Loucy (cell line): ENCODE data around the gene SDK1.

ENCODE experiments used
- H2AFZ ChIP-seq: fragments of 200-600 bp; sonication (generic); 2 replicates; pipeline ENCODE4 v1.6.0; 2016; ENCODE audit warnings: antibody characterized with exemption, mild to moderate bottlenecking, low read length, moderate library complexity
- H3F3A ChIP-seq: fragments of 200-600 bp; 2 replicates; pipeline ENCODE4 v1.6.0; 2016; ENCODE audit warnings: antibody characterized with exemption, low read depth, mild to moderate bottlenecking
- H3K27me3 ChIP-seq: fragments of 200-600 bp; sonication (generic); 2 replicates; pipeline ENCODE4 v1.6.1; 2014; ENCODE audit warnings: low read length, mild to moderate bottlenecking; ENCODE audit not compliant: insufficient read depth, poor library complexity, severe bottlenecking
- H3K36me3 ChIP-seq: fragments of 200-600 bp; sonication (generic); 2 replicates; pipeline ENCODE4 v1.6.1; 2016; ENCODE audit warnings: low read length; ENCODE audit not compliant: insufficient read depth
- H3K4me1 ChIP-seq: fragments of 200-600 bp; sonication (generic); 2 replicates; pipeline ENCODE4 v1.5.1; 2014; ENCODE audit warnings: low read length, mild to moderate bottlenecking; ENCODE audit not compliant: insufficient read depth, poor library complexity, severe bottlenecking
- H3K4me2 ChIP-seq: fragments of 200-600 bp; sonication (generic); 2 replicates; pipeline ENCODE4 v1.6.0; 2014; ENCODE audit warnings: antibody characterized with exemption, low read length, low read depth, mild to moderate bottlenecking; ENCODE audit not compliant: poor library complexity, severe bottlenecking
- H3K4me3 ChIP-seq: fragments of 200-600 bp; sonication (generic); 2 replicates; pipeline ENCODE4 v1.5.1; 2014; ENCODE audit warnings: low read length, mild to moderate bottlenecking, mixed read lengths; ENCODE audit not compliant: poor library complexity, severe bottlenecking
- H3K79me2 ChIP-seq: fragments of 200-600 bp; sonication (generic); 2 replicates; pipeline ENCODE4 v1.6.1; 2014; ENCODE audit warnings: low read length; ENCODE audit not compliant: insufficient read depth
- H3K9ac ChIP-seq: fragments of 200-600 bp; sonication (generic); 2 replicates; pipeline ENCODE4 v1.6.0; 2014; ENCODE audit warnings: mild to moderate bottlenecking, low read depth, low read length, moderate library complexity; ENCODE audit not compliant: poor library complexity, severe bottlenecking
- H3K9me2 ChIP-seq: fragments of 200-600 bp; sonication (generic); replicated peaks from 2 replicates; pipeline ENCODE4 v1.6.1; 2016; ENCODE audit warnings: low read depth, low read length, mixed read lengths
- H3K9me3 ChIP-seq: fragments of 200-600 bp; sonication (generic); 2 replicates; pipeline ENCODE4 v1.6.1; 2014; ENCODE audit warnings: mild to moderate bottlenecking, antibody characterized with exemption, low read length, low read depth; ENCODE audit not compliant: insufficient read depth
- H4K20me1 ChIP-seq: fragments of 200-600 bp; sonication (generic); 2 replicates; pipeline ENCODE4 v1.6.0; 2014; ENCODE audit warnings: antibody characterized with exemption, low read length, mild to moderate bottlenecking; ENCODE audit not compliant: insufficient read depth, poor library complexity, severe bottlenecking
- EZH2phosphoT487 ChIP-seq: fragments of 200-600 bp; IDR thresholded peaks from 2 replicates; pipeline ENCODE4 v1.6.1; 2018; ENCODE audit warnings: antibody characterized with exemption, mild to moderate bottlenecking, moderate library complexity, borderline replicate concordance
- TF ChIP-seq, protein P1 (sequence below): fragments of 200-600 bp; sonication (generic); conservative IDR thresholded peaks from 2 replicates; pipeline ENCODE4 v1.5.1; 2014; ENCODE audit warnings: mild to moderate bottlenecking, antibody characterized with exemption, low read length

Gene SDK1

GRCh38 chr7:4200546-4201094 lies 899.6 kb downstream of the SDK1 start:
- Histone ChIP-seq H2AFZ (no peak overlapping the region), H3K36me3 (no peaks in the 10 kb centered on the region), H4K20me1 (no peaks in the 10 kb centered on the region), H3K9me2 (no peaks in the 10 kb centered on the region), H3K27me3 (no peaks in the 10 kb centered on the region), H3K4me3 (no peak overlapping the region), H3K79me2 (no peaks in the 10 kb centered on the region), H3K4me2 (no peak overlapping the region), H3K9me3 (peaks cover 3% of the 10 kb centered on the region; the same call in 1 of the 2 replicates), H3K4me1 (no peaks in the 10 kb centered on the region), H3F3A (no peaks in the 10 kb centered on the region), H3K9ac (no peak overlapping the region)
- TF ChIP-seq EZH2phosphoT487, result no peak
- TF ChIP-seq, protein P1, sequence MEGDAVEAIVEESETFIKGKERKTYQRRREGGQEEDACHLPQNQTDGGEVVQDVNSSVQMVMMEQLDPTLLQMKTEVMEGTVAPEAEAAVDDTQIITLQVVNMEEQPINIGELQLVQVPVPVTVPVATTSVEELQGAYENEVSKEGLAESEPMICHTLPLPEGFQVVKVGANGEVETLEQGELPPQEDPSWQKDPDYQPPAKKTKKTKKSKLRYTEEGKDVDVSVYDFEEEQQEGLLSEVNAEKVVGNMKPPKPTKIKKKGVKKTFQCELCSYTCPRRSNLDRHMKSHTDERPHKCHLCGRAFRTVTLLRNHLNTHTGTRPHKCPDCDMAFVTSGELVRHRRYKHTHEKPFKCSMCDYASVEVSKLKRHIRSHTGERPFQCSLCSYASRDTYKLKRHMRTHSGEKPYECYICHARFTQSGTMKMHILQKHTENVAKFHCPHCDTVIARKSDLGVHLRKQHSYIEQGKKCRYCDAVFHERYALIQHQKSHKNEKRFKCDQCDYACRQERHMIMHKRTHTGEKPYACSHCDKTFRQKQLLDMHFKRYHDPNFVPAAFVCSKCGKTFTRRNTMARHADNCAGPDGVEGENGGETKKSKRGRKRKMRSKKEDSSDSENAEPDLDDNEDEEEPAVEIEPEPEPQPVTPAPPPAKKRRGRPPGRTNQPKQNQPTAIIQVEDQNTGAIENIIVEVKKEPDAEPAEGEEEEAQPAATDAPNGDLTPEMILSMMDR, result no peak

- TF ChIP-seq, protein P1, result no peak
- TF ChIP-seq EZH2phosphoT487, result no peak
- Histone ChIP-seq H3K4me2 (no peak overlapping the region), H3F3A (no peaks in the 10 kb centered on the region), H3K9me3 (peaks cover 4% of the 10 kb centered on the region; the same call in 1 of the 2 replicates), H3K4me3 (no peak overlapping the region), H3K4me1 (no peaks in the 10 kb centered on the region), H4K20me1 (no peaks in the 10 kb centered on the region), H3K9ac (no peak overlapping the region), H2AFZ (no peak overlapping the region), H3K36me3 (no peaks in the 10 kb centered on the region), H3K27me3 (no peaks in the 10 kb centered on the region), H3K9me2 (no peaks in the 10 kb centered on the region), H3K79me2 (no peaks in the 10 kb centered on the region)
Observed at GRCh38 chr7:4201566-4201965, 900.5 kb downstream of the SDK1 start.

DNA sequence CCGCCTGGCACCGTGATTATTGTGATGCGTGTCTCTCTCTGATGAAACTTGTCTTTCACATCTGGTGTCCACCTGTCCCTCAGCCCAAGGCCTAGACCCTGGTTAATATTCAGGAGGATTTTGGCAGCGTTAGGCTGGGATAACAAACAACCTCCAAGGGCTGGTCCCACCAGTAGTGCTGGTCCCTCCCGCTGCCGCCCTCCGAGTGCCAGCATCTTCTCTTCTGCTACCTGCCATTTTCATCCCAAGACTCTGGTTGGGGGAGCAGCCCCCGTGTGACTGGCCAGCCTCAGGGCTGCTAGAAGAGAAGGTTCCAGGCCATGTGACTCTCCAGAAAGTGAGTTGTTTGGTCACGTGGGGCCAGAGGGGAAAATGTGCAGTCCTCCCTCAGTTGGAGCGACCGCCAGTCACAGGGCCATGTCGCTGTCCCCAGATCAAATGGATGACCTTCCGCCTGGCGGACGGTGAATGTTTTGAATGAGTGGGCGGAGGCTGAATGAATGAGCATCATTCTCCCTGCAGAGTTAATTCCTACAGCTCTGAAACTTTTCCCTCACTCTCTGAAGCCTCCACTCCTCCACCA lies 901.2 kb downstream of the SDK1 start:
- Histone ChIP-seq H3K27me3 (no peaks in the 10 kb centered on the region), H3K79me2 (no peaks in the 10 kb centered on the region), H3K4me2 (no peak overlapping the region), H3K4me3 (no peak overlapping the region), H3K36me3 (no peaks in the 10 kb centered on the region), H3F3A (no peaks in the 10 kb centered on the region), H3K9ac (no peak overlapping the region), H2AFZ (no peak overlapping the region), H4K20me1 (no peaks in the 10 kb centered on the region), H3K9me2 (no peaks in the 10 kb centered on the region), H3K4me1 (no peaks in the 10 kb centered on the region), H3K9me3 (peaks cover 7% of the 10 kb centered on the region)
- TF ChIP-seq EZH2phosphoT487, result no peak
- TF ChIP-seq, protein P1, result no peak
